GM18502 (cell line): ENCODE data around the gene LYPD8.

Experiments used
- ATAC-seq: cut with Tn5 transposase; IDR thresholded peaks from one replicate; pipeline ENCODE4 v1.9.1; 2021; ENCODE audit warnings: mild to moderate bottlenecking; ENCODE audit not compliant: unreplicated experiment, poor library complexity

Gene LYPD8

GRCh38 chr1:248704606-248705005 is 51.0 kb downstream of the LYPD8 start:
- no peak for ATAC-seq

- ATAC-seq, result no peak
Measured at GRCh38 chr1:248703674-248704073, 51.9 kb downstream of the LYPD8 start.

DNA sequence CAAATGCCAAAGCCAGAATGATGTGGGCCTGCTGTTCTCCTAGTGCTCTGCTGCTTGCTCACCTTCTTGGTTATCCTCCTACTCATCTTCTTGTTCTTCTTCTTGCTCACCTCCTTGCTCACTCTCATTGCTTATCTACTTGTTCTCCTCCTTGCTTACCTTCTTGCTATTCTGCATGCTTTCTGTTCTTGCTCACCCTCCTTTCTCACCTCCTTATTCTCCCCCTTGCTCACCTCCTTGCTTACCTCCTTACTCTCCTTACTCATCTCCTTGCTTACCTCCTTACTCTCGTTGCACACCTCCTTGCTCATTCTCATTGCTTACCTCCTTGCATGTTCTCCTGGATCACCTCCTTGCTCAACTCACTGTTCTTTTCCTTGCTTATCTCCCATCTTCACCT is 52.8 kb downstream of the LYPD8 start, which contains the start of gene OR14I1:
TSS of gene OR14I1 (minus strand) at position 53 of the 400 bp plus-strand sequence.
- ATAC-seq, result no peak

GRCh38 chr1:248699099-248699498 is 56.5 kb downstream of the LYPD8 start:
- no peak for ATAC-seq

DNA sequence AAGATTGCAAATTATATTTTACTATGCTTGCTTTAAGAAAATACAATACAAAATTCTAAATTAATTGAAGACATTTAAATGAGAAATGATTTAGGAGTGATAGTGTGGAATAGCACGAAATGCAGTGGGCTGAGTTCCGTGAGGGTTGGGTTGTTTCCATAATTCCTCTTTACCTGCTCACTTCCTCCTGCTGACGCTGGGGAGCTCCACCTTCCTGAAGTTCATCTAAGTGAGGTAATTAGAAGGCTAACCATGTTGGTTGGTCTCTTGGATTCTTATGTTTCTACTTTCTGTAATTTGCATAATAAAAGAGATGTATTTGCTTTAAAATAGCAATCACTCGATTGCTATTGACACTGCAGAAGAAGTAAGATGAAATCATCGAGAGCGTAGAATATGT is 57.7 kb downstream of the LYPD8 start:
- no peak for ATAC-seq

- ATAC-seq, result no peak
Measured at GRCh38 chr1:248696774-248697173, 58.8 kb downstream of the LYPD8 start.

GRCh38 chr1:248696261-248696660 is 59.3 kb downstream of the LYPD8 start:
- peak; percentile 67 for ATAC-seq

DNA sequence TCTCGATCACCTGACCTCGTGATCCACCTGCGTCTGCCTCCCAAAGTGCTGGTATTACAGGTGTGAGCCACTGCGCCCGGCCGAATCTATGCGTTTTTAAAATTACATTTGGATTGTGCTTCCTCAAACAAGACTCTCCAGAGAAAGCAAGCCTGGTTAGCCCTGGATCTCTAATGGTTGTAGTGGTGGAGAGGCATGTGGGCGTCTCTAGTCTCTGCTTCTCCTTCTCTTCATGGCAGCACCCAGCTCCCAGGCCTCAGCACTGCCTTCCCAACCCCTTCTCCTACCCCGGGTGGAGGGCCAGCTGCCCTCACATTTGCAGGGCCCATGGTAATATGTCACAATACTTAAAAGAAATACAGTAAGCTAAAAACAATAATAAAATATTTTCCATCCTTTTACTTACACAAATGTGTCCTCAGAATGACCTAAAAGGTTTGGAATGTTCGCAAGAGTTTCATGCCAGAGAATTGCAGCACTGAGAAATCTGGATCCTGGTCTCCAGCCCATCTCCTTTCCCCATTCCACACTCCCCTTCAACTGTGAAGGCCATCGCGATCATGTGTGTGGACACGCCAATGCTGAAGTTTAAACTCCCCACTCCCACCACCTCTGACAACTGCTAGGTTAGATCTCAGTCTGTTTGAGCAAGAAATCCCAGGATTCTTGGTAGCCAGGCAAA is 60.0 kb downstream of the LYPD8 start:
- no peak for ATAC-seq

DNA sequence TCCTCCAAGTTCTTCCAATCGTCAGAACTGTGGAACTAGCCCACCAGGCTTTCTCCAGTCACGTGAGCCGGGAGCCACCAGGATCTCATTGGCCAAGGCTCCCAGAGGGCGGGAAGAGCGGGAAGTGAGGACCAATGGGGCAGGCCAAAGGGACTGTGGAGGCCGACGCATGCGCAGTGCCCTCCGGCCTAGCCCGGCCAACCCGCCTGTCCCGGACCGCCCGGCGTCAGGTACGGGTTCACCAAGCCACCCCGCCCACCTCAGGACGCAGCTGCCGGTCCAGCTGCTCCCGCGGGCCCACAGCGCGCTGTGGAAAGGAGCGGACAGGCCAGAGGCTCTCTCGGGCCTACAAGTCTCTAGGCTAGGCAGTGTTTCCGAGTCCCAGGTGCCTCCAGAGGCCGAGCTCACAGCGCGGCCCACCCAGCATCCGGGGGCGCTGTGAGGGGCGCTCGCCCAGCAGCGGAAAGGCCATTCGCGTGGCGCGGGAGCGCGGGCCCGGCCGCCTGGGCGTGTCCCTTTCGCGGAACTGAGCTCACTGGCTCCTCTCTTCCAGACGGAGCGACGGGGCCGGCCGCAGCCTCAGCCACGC is 63.9 kb downstream of the LYPD8 start:
- ATAC-seq, result no peak
